Testis (tissue), 3 donors: ENCODE measurements around the gene CHD5. TPM values are rescaled to one million over a fixed set of nuclear protein-coding genes. Genes with fewer than 3 reads are reported as not detected.

ENCODE experiments used
- DNase-seq: peaks from one replicate; pipeline ENCODE4 v3.0.0-alpha.2; 2019
- H3K27ac ChIP-seq, 2 donors: fragments of 200-600 bp; sonication (generic); one replicate each; pipeline ENCODE4 v1.5.1; 2019
- H3K27me3 ChIP-seq: fragments of 200-600 bp; sonication (generic); one replicate; pipeline ENCODE4 v1.5.1; 2019
- H3K36me3 ChIP-seq: fragments of 200-600 bp; sonication (generic); one replicate; pipeline ENCODE4 v1.5.1; 2017; ENCODE audit warnings: low read depth; ENCODE audit errors: missing control alignments
- H3K4me1 ChIP-seq: fragments of 200-600 bp; sonication (generic); one replicate; pipeline ENCODE4 v1.5.1; 2019
- H3K4me3 ChIP-seq, 2 donors: fragments of 200-600 bp; sonication (generic); one replicate each; pipeline ENCODE4 v1.5.1; 2017 to 2019
- H3K9me3 ChIP-seq: fragments of 200-600 bp; sonication (generic); one replicate; pipeline ENCODE4 v1.5.1; 2017
- POLR2A ChIP-seq: fragments of 450-650 bp; IDR thresholded peaks from one replicate; pipeline ENCODE4 v1.6.1; 2017; ENCODE audit warnings: antibody characterized with exemption, mild to moderate bottlenecking, moderate library complexity
- WGBS, 2 donors: methylation state at CpG; one replicate each; pipeline ENCODE4 v1.1.5; 2018; 5-methylcytosine and 5-hydroxymethylcytosine counted together
- intact Hi-C: fragments of 100-400 bp; cut with DNase I; formaldehyde crosslinking; loops from one replicate; pipeline ENCODE4 v1.15.1; 2023; ENCODE audit warnings: low total_unique reads
- polyA plus RNA-seq: library from polyadenylated mRNA; stranded (reverse); fragments of 350-450 nt; fragmentation: Illumina TruSeq; extraction: RNeasy Lipid Tissue Mini Kit (QIAGEN cat#74804); gene quantifications from one replicate; pipeline ENCODE4 v1.2.3, GENCODE V29; 2014; ENCODE audit warnings: low read depth, low replicate concordance; ENCODE audit not compliant: insufficient read depth
- total RNA-seq, 2 donors: library from RNA; depleted of rRNA; stranded (reverse); fragments of >200 nt; gene quantifications; one replicate each; pipeline ENCODE4 v1.2.3, GENCODE V29; 2016
- TF ChIP-seq, protein P1 (sequence below), 3 experiments: fragments of 450-650 bp in 2 of 3; fragments of 200-600 bp in 1 of 3; sonication (generic) in 1 of 3; IDR thresholded peaks; one replicate each; pipeline ENCODE4 v1.5.1; 2016 to 2019; ENCODE audit warnings: antibody characterized with exemption in 3 of 3, mild to moderate bottlenecking in 2 of 3, moderate library complexity in 1 of 3

CHD5 gene
- total and polyA plus RNA-seq, 3 donors from 2014 or later, result 42.1 to 67.5 (median 63.1) TPM

GRCh38 chr1:6107409-6108356 is 72.4 kb downstream of the CHD5 start:
- no peak for TF ChIP-seq POLR2A
- TF ChIP-seq, protein P1, sequence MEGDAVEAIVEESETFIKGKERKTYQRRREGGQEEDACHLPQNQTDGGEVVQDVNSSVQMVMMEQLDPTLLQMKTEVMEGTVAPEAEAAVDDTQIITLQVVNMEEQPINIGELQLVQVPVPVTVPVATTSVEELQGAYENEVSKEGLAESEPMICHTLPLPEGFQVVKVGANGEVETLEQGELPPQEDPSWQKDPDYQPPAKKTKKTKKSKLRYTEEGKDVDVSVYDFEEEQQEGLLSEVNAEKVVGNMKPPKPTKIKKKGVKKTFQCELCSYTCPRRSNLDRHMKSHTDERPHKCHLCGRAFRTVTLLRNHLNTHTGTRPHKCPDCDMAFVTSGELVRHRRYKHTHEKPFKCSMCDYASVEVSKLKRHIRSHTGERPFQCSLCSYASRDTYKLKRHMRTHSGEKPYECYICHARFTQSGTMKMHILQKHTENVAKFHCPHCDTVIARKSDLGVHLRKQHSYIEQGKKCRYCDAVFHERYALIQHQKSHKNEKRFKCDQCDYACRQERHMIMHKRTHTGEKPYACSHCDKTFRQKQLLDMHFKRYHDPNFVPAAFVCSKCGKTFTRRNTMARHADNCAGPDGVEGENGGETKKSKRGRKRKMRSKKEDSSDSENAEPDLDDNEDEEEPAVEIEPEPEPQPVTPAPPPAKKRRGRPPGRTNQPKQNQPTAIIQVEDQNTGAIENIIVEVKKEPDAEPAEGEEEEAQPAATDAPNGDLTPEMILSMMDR (IDR thresholded peaks at IDR 0.05), result no peak
- peaks cover 4% of the 10 kb centered on the region for H3K4me1 ChIP-seq
- H3K4me3 ChIP-seq, result no peak overlapping the region
- H3K36me3 ChIP-seq, result no peaks in the 10 kb centered on the region
- H3K9me3 ChIP-seq, result no peaks in the 10 kb centered on the region
- H3K27me3 ChIP-seq, result no peaks in the 10 kb centered on the region
- H3K27ac ChIP-seq, result no peak overlapping the region
- WGBS, 2 donors, result 86 to 90% methylated on average over 8 of the region's 8 CpGs
- intact Hi-C loops, result no loop called here
- no peak for DNase-seq

DNA sequence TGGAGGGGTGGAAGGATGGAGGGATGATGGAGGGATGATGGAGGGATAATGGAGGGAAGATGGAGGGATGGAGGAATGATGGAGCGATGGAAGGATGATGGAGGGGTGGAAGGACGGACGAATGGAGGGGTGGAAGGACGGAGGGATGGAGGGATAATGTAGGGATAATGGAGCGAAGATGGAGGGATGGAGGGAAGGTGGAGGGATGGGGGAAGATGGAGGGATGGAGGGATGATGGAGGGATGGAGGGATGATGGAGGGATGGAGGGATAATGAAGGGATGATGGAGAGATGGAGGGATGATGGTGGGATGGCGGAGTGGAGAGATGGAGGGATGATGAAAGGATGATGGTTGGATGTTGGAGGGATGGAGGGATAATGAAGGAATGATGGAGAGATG is 73.1 kb downstream of the CHD5 start:
- H3K36me3 ChIP-seq, result no peaks in the 10 kb centered on the region
- peaks cover 6% of the 10 kb centered on the region for H3K4me1 ChIP-seq
- 96 to 98% methylated on average over 6 of the region's 6 CpGs for WGBS, 2 donors
- no peaks in the 10 kb centered on the region for H3K27me3 ChIP-seq
- intact Hi-C loops, result no loop called here
- no peaks in the 10 kb centered on the region for H3K9me3 ChIP-seq
- DNase-seq, result no peak
- no peak overlapping the region for H3K27ac ChIP-seq
- TF ChIP-seq, protein P1 (IDR thresholded peaks at IDR 0.05), result no peak
- TF ChIP-seq POLR2A, result no peak
- no peak overlapping the region for H3K4me3 ChIP-seq

DNA sequence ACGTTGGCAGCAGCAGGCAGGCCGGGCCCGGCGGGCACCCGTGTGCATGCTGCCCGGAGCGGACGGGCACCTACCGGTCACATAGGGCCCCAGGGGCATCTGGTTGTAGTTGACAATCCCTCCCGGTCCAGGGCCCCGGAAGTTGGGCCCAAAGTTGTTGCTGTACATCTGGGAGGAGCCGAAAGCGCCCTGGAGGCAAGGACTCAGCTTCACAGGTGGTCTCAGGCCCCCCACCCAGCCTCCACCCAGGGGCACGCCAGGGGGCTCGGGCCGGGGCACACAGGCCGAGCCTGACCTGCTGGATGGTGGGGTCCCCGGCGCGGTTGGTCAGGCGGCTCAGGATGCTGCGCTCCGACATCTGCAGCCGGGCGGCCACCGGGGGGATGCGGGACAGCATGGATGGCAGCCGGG is 73.8 kb downstream of the CHD5 start:
- WGBS, 2 donors, result 89 to 95% methylated on average over 9 to 26 of the region's 28 CpGs
- Histone ChIP-seq H3K27ac (no peak overlapping the region), H3K27me3 (no peaks in the 10 kb centered on the region), H3K4me1 (peaks cover 11% of the 10 kb centered on the region), H3K36me3 (no peaks in the 10 kb centered on the region), H3K9me3 (no peaks in the 10 kb centered on the region), H3K4me3 (no peak overlapping the region)
- DNase-seq, result no peak
- TF ChIP-seq, protein P1 (IDR thresholded peaks at IDR 0.05), result no peak
- TF ChIP-seq POLR2A, result no peak
- intact Hi-C loops, result no loop called here

- no peaks in the 10 kb centered on the region for H3K36me3 ChIP-seq
- intact Hi-C loops, result no loop called here
- DNase-seq, result no peak
- no peaks in the 10 kb centered on the region for H3K9me3 ChIP-seq
- WGBS, 2 donors, result 40 to 89% methylated on average over 1 to 6 of the region's 7 CpGs
- H3K27ac ChIP-seq, result no peak overlapping the region
- H3K4me3 ChIP-seq, result no peak overlapping the region
- TF ChIP-seq POLR2A, result no peak
- TF ChIP-seq, protein P1 (IDR thresholded peaks at IDR 0.05), result no peak
- H3K4me1 ChIP-seq, result peaks cover 11% of the 10 kb centered on the region
- no peaks in the 10 kb centered on the region for H3K27me3 ChIP-seq
These were observed 74.4 kb downstream of the CHD5 start for GRCh38 chr1:6105763-6106162.
